GM23338 (cell line): ENCODE data around the gene ZNRD2. TPM values are rescaled to one million over a fixed set of nuclear protein-coding genes. Genes with fewer than 3 reads are reported as not detected.
A peak's percentile ranks its signal among the peaks of the same experiment; 100 is the strongest.

Source experiments
- ATAC-seq: fragments of 200-7000 bp; cut with Tn5 transposase; 3 replicates; pipeline ENCODE4 v1.9.1; 2020
- DNase-seq: peaks from one replicate; pipeline ENCODE4 v3.0.0-alpha.2; 2015; ENCODE audit warnings: low spot score
- H2AFZ ChIP-seq: fragments of 200-600 bp; sonication (generic); 2 replicates; pipeline ENCODE4 v1.8.0; 2016; ENCODE audit warnings: antibody characterized with exemption, mild to moderate bottlenecking, moderate library complexity
- H3F3A ChIP-seq: fragments of 200-600 bp; sonication (generic); replicated peaks from 2 replicates; pipeline ENCODE4 v1.8.0; 2017; ENCODE audit warnings: antibody characterized with exemption, mixed run types, low read depth
- H3K27ac ChIP-seq: fragments of 200-600 bp; sonication (generic); 2 replicates; pipeline ENCODE4 v1.6.1; 2016; ENCODE audit warnings: low read depth
- H3K27me3 ChIP-seq: fragments of 200-600 bp; sonication (generic); 2 replicates; pipeline ENCODE4 v1.8.0; 2016; ENCODE audit warnings: mild to moderate bottlenecking, mixed run types, moderate library complexity; ENCODE audit not compliant: insufficient read depth
- H3K36me3 ChIP-seq: fragments of 200-600 bp; sonication (generic); 2 replicates; pipeline ENCODE4 v1.8.0; 2016; ENCODE audit warnings: mild to moderate bottlenecking; ENCODE audit not compliant: insufficient read depth
- H3K4me1 ChIP-seq: fragments of 200-600 bp; sonication (generic); 2 replicates; pipeline ENCODE4 v1.8.0; 2016; ENCODE audit warnings: mild to moderate bottlenecking, moderate library complexity; ENCODE audit not compliant: insufficient read depth
- H3K4me2 ChIP-seq: fragments of 200-600 bp; sonication (generic); 2 replicates; pipeline ENCODE4 v1.7.1; 2017; ENCODE audit warnings: mixed run types
- H3K4me3 ChIP-seq: fragments of 200-600 bp; sonication (generic); 2 replicates; pipeline ENCODE4 v1.6.1; 2016; ENCODE audit warnings: mixed run types
- H3K79me2 ChIP-seq: fragments of 200-600 bp; sonication (generic); replicated peaks from 2 replicates; pipeline ENCODE4 v1.8.0; 2017; ENCODE audit warnings: mild to moderate bottlenecking; ENCODE audit not compliant: insufficient read depth
- H3K9me2 ChIP-seq: fragments of 200-600 bp; sonication (generic); 2 replicates; pipeline ENCODE4 v1.8.0; 2017; ENCODE audit not compliant: insufficient read depth
- H4K20me1 ChIP-seq: fragments of 200-600 bp; sonication (generic); replicated peaks from 2 replicates; pipeline ENCODE4 v1.8.0; 2017; ENCODE audit warnings: mild to moderate bottlenecking; ENCODE audit not compliant: insufficient read depth
- H3K27ac Mint-ChIP-seq: 2 replicates; pipeline ENCODE4 v1.8.0; 2020; ENCODE audit warnings: inconsistent platforms, mild to moderate bottlenecking, moderate library complexity, mixed read lengths
- H3K27me3 Mint-ChIP-seq: 3 replicates; pipeline ENCODE4 v1.8.0; 2022; ENCODE audit warnings: low read depth, mild to moderate bottlenecking, moderate library complexity, mixed read lengths, inconsistent platforms; ENCODE audit not compliant: insufficient read depth, poor library complexity
- H3K36me3 Mint-ChIP-seq: 3 replicates; pipeline ENCODE4 v1.8.0; 2021; ENCODE audit warnings: low read depth, mild to moderate bottlenecking, inconsistent platforms, moderate library complexity, mixed read lengths
- H3K4me1 Mint-ChIP-seq: 3 replicates; pipeline ENCODE4 v1.8.0; 2020; ENCODE audit warnings: mild to moderate bottlenecking, inconsistent platforms, mixed read lengths
- H3K4me3 Mint-ChIP-seq: 3 replicates; pipeline ENCODE4 v1.8.0; 2021; ENCODE audit warnings: moderate library complexity, mild to moderate bottlenecking, inconsistent platforms, mixed read lengths
- H3K9me3 Mint-ChIP-seq: 3 replicates; pipeline ENCODE4 v1.8.0; 2020; ENCODE audit warnings: moderate library complexity, mild to moderate bottlenecking, inconsistent platforms, mixed read lengths
- CREB1 ChIP-seq: fragments of 250-450 bp; sonication (Bioruptor Pico); IDR thresholded peaks from 2 replicates; pipeline ENCODE4 v1.5.0; 2020; ENCODE audit warnings: low read depth, mild to moderate bottlenecking, moderate library complexity
- CTCF ChIP-seq, 2 experiments: fragments of 200-600 bp in 1 of 2; sonication (generic) in 1 of 2; conservative IDR thresholded peaks; 2 replicates each; pipeline versions ENCODE4 v1.5.1 to v1.6.1; 2016 to 2017; ENCODE audit warnings: antibody characterized with exemption in 2 of 2, low read depth in 2 of 2, mild to moderate bottlenecking in 2 of 2, moderate library complexity in 1 of 2
- ETS1 ChIP-seq: IDR thresholded peaks from 2 replicates; pipeline ENCODE4 v1.6.1; 2016; ENCODE audit warnings: antibody characterized with exemption
- EZH2 ChIP-seq: fragments of 200-600 bp; sonication (generic); IDR thresholded peaks from one replicate; pipeline ENCODE4 v1.8.0; 2017; ENCODE audit warnings: antibody characterized with exemption, mild to moderate bottlenecking, low read depth; ENCODE audit not compliant: unreplicated experiment
- EZH2phosphoT487 ChIP-seq: fragments of 200-600 bp; sonication (generic); IDR thresholded peaks from one replicate; pipeline ENCODE4 v1.8.1; 2018; ENCODE audit warnings: antibody characterized with exemption; ENCODE audit not compliant: unreplicated experiment
- JUNB ChIP-seq: IDR thresholded peaks from one replicate; pipeline ENCODE4 v1.6.1; 2016; ENCODE audit warnings: antibody characterized with exemption; ENCODE audit not compliant: unreplicated experiment
- NANOG ChIP-seq: IDR thresholded peaks from 2 replicates; pipeline ENCODE4 v1.6.1; 2016; ENCODE audit warnings: antibody characterized with exemption, borderline replicate concordance
- POLR2AphosphoS5 ChIP-seq: IDR thresholded peaks from 2 replicates; pipeline ENCODE4 v1.6.1; 2016; ENCODE audit warnings: antibody characterized with exemption, low read depth
- STAT1 ChIP-seq: IDR thresholded peaks from one replicate; pipeline ENCODE4 v1.6.1; 2016; ENCODE audit warnings: antibody characterized with exemption; ENCODE audit not compliant: unreplicated experiment
- ZNF114 ChIP-seq: fragments of 250-450 bp; sonication (Bioruptor Pico); IDR thresholded peaks from 2 replicates; pipeline ENCODE4 v1.5.0; 2020; ENCODE audit warnings: mild to moderate bottlenecking, moderate library complexity
- ZNF331 ChIP-seq: fragments of 250-450 bp; sonication (Bioruptor Pico); IDR thresholded peaks from 2 replicates; pipeline ENCODE4 v1.5.0; 2020; ENCODE audit warnings: low read depth, mild to moderate bottlenecking, moderate library complexity
- polyA plus RNA-seq: library from polyadenylated mRNA; unstranded; fragments of >200 nt; fragmentation: Nextera tagmentation; extraction: Ambion mirVana; gene quantifications from 2 replicates; pipeline ENCODE4 v1.2.1, GENCODE V29; 2016
- total RNA-seq: library from RNA; depleted of rRNA; stranded (reverse); fragments of >200 nt; shearing (Covaris generic); gene quantifications from 2 replicates; pipeline ENCODE4 v1.2.3, GENCODE V29; 2014
- TF ChIP-seq, protein P1 (sequence below): IDR thresholded peaks from one replicate; pipeline ENCODE4 v1.6.1; 2018; ENCODE audit warnings: antibody characterized with exemption; ENCODE audit not compliant: unreplicated experiment
- TF ChIP-seq, protein P2 (sequence below): fragments of 250-450 bp; sonication (Bioruptor Pico); IDR thresholded peaks from 2 replicates; pipeline ENCODE4 v1.5.0; 2020; ENCODE audit warnings: mild to moderate bottlenecking, moderate library complexity

ZNRD2 gene
- total and polyA plus RNA-seq, 2 experiments from 2014 or later, result 78.6 to 148 TPM

DNA sequence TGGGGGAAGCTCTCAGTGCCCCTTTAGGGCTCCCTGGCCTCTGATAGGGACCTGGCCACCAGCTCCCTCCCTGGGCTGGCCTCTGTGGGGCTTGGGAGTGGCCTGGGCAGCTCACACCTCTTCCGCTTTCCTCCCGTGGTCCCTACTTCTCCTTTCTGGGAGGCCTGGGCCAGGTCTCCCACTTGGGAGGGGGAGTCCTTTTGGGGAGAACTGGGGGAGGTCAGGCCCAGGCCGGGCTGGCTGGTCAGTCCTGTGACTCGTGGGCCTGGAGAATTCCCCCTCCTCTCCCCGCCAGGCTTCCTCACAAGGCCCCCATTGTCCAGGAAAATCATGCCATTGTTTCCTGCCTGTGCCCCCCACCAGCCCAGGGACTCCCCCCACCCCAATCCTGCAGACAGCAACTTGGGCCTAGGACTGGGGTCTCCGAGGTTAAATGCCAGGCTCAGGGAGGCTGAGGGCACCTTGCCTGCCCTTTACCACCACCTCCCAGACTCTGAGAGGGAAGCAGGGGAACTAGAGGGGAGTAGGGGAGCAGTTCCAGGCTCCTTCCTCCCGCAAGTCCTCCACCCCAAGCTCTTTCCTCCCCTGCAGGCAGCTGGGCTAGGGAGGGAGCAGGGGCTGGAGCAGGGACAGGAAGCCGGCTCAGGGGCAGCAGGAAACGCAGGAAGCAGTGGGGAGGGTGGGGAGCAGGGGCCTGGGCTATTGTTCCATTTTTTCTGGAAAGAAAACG, 40.9 kb downstream of the ZNRD2 start:
- H3K27me3 Mint-ChIP-seq, result peaks cover 25% of the 10 kb centered on the region
- H3K4me3 ChIP-seq, result peak overlapping the region; percentile 59; the same call in 1 of the 2 replicates
- H3K36me3 Mint-ChIP-seq, result peaks cover 6% of the 10 kb centered on the region; the same call in 1 of the 3 replicates
- peaks cover under 1% of the 10 kb centered on the region; the same call in 1 of the 2 replicates for H4K20me1 ChIP-seq
- H3F3A ChIP-seq, result peaks cover 19% of the 10 kb centered on the region
- H3K9me2 ChIP-seq, result no peaks in the 10 kb centered on the region
- no peak overlapping the region for H2AFZ ChIP-seq
- DNase-seq (peak; percentile 56), ATAC-seq (no peak)
- TF ChIP-seq NANOG (no peak), ZNF114 (no peak), CTCF (conservative IDR thresholded peaks at IDR 0.05; ENCODE audit: low read depth in 2 of 2) (no peak), POLR2AphosphoS5 (no peak), EZH2 (no peak), CREB1 (CRISPR knock-in tag) (no peak), JUNB (no peak), ZNF331 (CRISPR knock-in tag) (no peak), STAT1 (no peak), ETS1 (no peak), EZH2phosphoT487 (no peak)
- TF ChIP-seq, protein P1, sequence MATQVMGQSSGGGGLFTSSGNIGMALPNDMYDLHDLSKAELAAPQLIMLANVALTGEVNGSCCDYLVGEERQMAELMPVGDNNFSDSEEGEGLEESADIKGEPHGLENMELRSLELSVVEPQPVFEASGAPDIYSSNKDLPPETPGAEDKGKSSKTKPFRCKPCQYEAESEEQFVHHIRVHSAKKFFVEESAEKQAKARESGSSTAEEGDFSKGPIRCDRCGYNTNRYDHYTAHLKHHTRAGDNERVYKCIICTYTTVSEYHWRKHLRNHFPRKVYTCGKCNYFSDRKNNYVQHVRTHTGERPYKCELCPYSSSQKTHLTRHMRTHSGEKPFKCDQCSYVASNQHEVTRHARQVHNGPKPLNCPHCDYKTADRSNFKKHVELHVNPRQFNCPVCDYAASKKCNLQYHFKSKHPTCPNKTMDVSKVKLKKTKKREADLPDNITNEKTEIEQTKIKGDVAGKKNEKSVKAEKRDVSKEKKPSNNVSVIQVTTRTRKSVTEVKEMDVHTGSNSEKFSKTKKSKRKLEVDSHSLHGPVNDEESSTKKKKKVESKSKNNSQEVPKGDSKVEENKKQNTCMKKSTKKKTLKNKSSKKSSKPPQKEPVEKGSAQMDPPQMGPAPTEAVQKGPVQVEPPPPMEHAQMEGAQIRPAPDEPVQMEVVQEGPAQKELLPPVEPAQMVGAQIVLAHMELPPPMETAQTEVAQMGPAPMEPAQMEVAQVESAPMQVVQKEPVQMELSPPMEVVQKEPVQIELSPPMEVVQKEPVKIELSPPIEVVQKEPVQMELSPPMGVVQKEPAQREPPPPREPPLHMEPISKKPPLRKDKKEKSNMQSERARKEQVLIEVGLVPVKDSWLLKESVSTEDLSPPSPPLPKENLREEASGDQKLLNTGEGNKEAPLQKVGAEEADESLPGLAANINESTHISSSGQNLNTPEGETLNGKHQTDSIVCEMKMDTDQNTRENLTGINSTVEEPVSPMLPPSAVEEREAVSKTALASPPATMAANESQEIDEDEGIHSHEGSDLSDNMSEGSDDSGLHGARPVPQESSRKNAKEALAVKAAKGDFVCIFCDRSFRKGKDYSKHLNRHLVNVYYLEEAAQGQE, result no peak
- TF ChIP-seq, protein P2, sequence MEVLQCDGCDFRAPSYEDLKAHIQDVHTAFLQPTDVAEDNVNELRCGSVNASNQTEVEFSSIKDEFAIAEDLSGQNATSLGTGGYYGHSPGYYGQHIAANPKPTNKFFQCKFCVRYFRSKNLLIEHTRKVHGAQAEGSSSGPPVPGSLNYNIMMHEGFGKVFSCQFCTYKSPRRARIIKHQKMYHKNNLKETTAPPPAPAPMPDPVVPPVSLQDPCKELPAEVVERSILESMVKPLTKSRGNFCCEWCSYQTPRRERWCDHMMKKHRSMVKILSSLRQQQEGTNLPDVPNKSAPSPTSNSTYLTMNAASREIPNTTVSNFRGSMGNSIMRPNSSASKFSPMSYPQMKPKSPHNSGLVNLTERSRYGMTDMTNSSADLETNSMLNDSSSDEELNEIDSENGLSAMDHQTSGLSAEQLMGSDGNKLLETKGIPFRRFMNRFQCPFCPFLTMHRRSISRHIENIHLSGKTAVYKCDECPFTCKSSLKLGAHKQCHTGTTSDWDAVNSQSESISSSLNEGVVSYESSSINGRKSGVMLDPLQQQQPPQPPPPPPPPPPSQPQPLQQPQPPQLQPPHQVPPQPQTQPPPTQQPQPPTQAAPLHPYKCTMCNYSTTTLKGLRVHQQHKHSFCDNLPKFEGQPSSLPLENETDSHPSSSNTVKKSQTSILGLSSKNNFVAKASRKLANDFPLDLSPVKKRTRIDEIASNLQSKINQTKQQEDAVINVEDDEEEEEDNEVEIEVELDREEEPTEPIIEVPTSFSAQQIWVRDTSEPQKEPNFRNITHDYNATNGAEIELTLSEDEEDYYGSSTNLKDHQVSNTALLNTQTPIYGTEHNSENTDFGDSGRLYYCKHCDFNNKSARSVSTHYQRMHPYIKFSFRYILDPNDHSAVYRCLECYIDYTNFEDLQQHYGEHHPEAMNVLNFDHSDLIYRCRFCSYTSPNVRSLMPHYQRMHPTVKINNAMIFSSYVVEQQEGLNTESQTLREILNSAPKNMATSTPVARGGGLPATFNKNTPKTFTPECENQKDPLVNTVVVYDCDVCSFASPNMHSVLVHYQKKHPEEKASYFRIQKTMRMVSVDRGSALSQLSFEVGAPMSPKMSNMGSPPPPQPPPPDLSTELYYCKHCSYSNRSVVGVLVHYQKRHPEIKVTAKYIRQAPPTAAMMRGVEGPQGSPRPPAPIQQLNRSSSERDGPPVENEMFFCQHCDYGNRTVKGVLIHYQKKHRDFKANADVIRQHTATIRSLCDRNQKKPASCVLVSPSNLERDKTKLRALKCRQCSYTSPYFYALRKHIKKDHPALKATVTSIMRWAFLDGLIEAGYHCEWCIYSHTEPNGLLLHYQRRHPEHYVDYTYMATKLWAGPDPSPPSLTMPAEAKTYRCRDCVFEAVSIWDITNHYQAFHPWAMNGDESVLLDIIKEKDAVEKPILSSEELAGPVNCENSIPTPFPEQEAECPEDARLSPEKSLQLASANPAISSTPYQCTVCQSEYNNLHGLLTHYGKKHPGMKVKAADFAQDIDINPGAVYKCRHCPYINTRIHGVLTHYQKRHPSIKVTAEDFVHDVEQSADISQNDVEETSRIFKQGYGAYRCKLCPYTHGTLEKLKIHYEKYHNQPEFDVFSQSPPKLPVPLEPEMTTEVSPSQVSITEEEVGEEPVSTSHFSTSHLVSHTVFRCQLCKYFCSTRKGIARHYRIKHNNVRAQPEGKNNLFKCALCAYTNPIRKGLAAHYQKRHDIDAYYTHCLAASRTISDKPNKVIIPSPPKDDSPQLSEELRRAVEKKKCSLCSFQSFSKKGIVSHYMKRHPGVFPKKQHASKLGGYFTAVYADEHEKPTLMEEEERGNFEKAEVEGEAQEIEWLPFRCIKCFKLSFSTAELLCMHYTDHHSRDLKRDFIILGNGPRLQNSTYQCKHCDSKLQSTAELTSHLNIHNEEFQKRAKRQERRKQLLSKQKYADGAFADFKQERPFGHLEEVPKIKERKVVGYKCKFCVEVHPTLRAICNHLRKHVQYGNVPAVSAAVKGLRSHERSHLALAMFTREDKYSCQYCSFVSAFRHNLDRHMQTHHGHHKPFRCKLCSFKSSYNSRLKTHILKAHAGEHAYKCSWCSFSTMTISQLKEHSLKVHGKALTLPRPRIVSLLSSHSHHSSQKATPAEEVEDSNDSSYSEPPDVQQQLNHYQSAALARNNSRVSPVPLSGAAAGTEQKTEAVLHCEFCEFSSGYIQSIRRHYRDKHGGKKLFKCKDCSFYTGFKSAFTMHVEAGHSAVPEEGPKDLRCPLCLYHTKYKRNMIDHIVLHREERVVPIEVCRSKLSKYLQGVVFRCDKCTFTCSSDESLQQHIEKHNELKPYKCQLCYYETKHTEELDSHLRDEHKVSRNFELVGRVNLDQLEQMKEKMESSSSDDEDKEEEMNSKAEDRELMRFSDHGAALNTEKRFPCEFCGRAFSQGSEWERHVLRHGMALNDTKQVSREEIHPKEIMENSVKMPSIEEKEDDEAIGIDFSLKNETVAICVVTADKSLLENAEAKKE (CRISPR knock-in tag), result no peak
- H3K4me1 ChIP-seq, result peaks cover 20% of the 10 kb centered on the region
- no peaks in the 10 kb centered on the region for H3K27me3 ChIP-seq
- peaks cover 12% of the 10 kb centered on the region for H3K79me2 ChIP-seq
- H3K9me3 Mint-ChIP-seq, result no peaks in the 10 kb centered on the region
- H3K4me2 ChIP-seq, result peak overlapping the region; percentile 38; the same call in 1 of the 2 replicates
- H3K27ac ChIP-seq, result no peak overlapping the region
- H3K4me3 Mint-ChIP-seq, result peak overlapping the region; percentile 36; the same call in 2 of the 3 replicates
- H3K27ac Mint-ChIP-seq, result no peak overlapping the region
- H3K4me1 Mint-ChIP-seq, result peaks cover 16% of the 10 kb centered on the region
- no peaks in the 10 kb centered on the region for H3K36me3 ChIP-seq
